GM12891 (cell line): ENCODE data around the gene ZNF14.

ENCODE experiments used
- POLR2A ChIP-seq: IDR thresholded peaks from 2 replicates; pipeline ENCODE4 v1.6.1; 2011; ENCODE audit warnings: low read depth, low read length, control low read depth
- POLR2AphosphoS5 ChIP-seq: IDR thresholded peaks from 2 replicates; pipeline ENCODE4 v1.6.1; 2011; ENCODE audit warnings: low read depth, low read length, control low read depth
- TAF1 ChIP-seq: IDR thresholded peaks from 2 replicates; pipeline ENCODE4 v1.6.1; 2011; ENCODE audit warnings: low read depth, low read length, control low read depth

DNA sequence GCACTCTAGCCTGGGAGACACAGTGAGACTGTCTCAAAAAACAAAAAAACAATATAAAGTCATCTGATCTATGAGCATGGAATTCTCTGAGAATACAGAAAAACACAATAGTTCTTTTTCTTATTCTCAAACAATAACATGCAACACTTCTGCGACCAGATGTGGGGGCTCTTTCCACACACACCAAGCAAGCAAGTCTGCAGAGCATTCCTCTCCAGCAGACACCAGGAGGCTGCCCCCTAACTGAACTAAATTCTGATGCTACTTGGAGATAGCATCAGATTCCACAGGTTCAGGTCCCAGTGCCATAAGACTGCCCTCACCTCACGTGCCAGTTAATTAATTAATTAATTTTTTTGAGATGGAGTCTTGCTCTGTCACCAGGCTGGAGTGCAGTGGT is 36.5 kb downstream of the ZNF14 start:
- TF ChIP-seq POLR2AphosphoS5 (no peak), POLR2A (no peak), TAF1 (no peak)
